Naive thymus-derived CD4-positive, alpha-beta T cell (primary cell): Measurements from ENCODE around the gene OR1M1. TPM values are rescaled to one million over a fixed set of nuclear protein-coding genes. Genes with fewer than 3 reads are reported as not detected.

Experiments
- ATAC-seq: fragments of 150-1000 bp; cut with Tn5 transposase; 2 replicates; pipeline ENCODE4 v1.10.0; 2021; ENCODE audit warnings: mild to moderate bottlenecking, moderate library complexity
- CTCF ChIA-PET: fragments of 350-600 bp; sonication (Branson Sonifier 250); formaldehyde crosslinking; loops from one replicate; lab custom pipeline; 2021; ENCODE audit warnings: antibody characterized with exemption; lab: Charles Lee
- POLR2A ChIA-PET: fragments of 350-600 bp; sonication (Branson Sonifier 250); formaldehyde crosslinking; loops from one replicate; lab custom pipeline; 2021; ENCODE audit warnings: antibody characterized with exemption, inconsistent platforms; lab: Charles Lee
- DNase-seq, 9 donors: peaks; one replicate each; pipeline versions ENCODE4 v3.0.0 to v3.0.0-alpha.2; 2020 to 2022; ENCODE audit warnings: mixed read lengths in 1 of 9
- H3K27ac ChIP-seq: one replicate; pipeline ENCODE4 v1.7.0; 2013; ENCODE audit warnings: mild to moderate bottlenecking, low read depth, low read length, moderate library complexity
- H3K27me3 ChIP-seq, 2 donors: one replicate each; pipeline ENCODE4 v1.7.0; 2013; ENCODE audit warnings: low read length in 2 of 2, mild to moderate bottlenecking in 2 of 2, moderate library complexity in 2 of 2; ENCODE audit not compliant: control insufficient read depth in 2 of 2, insufficient read depth in 2 of 2
- H3K36me3 ChIP-seq, 3 experiments: 1 replicate in 2 of 3; 2 replicates in 1 of 3; pipeline ENCODE4 v1.7.0; 2013; ENCODE audit warnings: low read length in 3 of 3, mild to moderate bottlenecking in 3 of 3, moderate library complexity in 1 of 3; ENCODE audit not compliant: insufficient read depth in 3 of 3, control insufficient read depth in 2 of 3
- H3K4me1 ChIP-seq, 2 donors: one replicate each; pipeline ENCODE4 v1.7.0; 2013; ENCODE audit warnings: low read length in 2 of 2, mild to moderate bottlenecking in 2 of 2, moderate library complexity in 1 of 2; ENCODE audit not compliant: control insufficient read depth in 2 of 2, insufficient read depth in 2 of 2
- H3K4me3 ChIP-seq: 2 replicates; pipeline ENCODE4 v1.7.0; 2013; ENCODE audit warnings: mild to moderate bottlenecking, low read length
- H3K9me3 ChIP-seq, 3 experiments: 1 replicate in 2 of 3; 2 replicates in 1 of 3; pipeline ENCODE4 v1.7.0; 2013; ENCODE audit warnings: low read length in 3 of 3; ENCODE audit not compliant: control insufficient read depth in 2 of 3
- H3K27ac Mint-ChIP-seq, 9 donors: one replicate each; pipeline ENCODE4 v1.8.0; 2020 to 2022; ENCODE audit warnings: mixed read lengths in 9 of 9, mild to moderate bottlenecking in 8 of 9, moderate library complexity in 5 of 9, inconsistent platforms in 2 of 9
- H3K27me3 Mint-ChIP-seq, 5 donors: one replicate each; pipeline ENCODE4 v1.8.0; 2021 to 2022; ENCODE audit warnings: mixed read lengths in 5 of 5, mild to moderate bottlenecking in 1 of 5
- H3K36me3 Mint-ChIP-seq, 5 donors: one replicate each; pipeline ENCODE4 v1.8.0; 2020 to 2022; ENCODE audit warnings: mixed read lengths in 5 of 5, mild to moderate bottlenecking in 3 of 5, inconsistent platforms in 1 of 5
- H3K4me1 Mint-ChIP-seq, 7 donors: one replicate each; pipeline ENCODE4 v1.8.0; 2020 to 2022; ENCODE audit warnings: mixed read lengths in 7 of 7, mild to moderate bottlenecking in 3 of 7, inconsistent platforms in 1 of 7
- H3K4me3 Mint-ChIP-seq, 10 donors: one replicate each; pipeline ENCODE4 v1.8.0; 2020 to 2022; ENCODE audit warnings: mild to moderate bottlenecking in 10 of 10, mixed read lengths in 10 of 10, moderate library complexity in 6 of 10, inconsistent platforms in 2 of 10
- H3K9me3 Mint-ChIP-seq, 11 donors: one replicate each; pipeline ENCODE4 v1.8.0; 2020 to 2022; ENCODE audit warnings: mixed read lengths in 11 of 11, mild to moderate bottlenecking in 4 of 11, inconsistent platforms in 1 of 11, moderate library complexity in 1 of 11
- intact Hi-C, 2 donors: fragments of 100-400 bp; cut with micrococcal nuclease; formaldehyde crosslinking; loops; one replicate each; pipeline ENCODE4 v1.15.1; 2023
- polyA plus RNA-seq, 2 donors: library from polyadenylated mRNA; unstranded; fragments of 300-500 nt; fragmentation: Illumina TruSeq; gene quantifications; one replicate each; pipeline ENCODE4 v1.2.3, GENCODE V29; 2021
- total RNA-seq, 6 experiments: library from RNA in 5 of 6; stranded (reverse) in 5 of 6; gene quantifications; 1 replicate in 5 of 6; 2 replicates in 1 of 6; pipeline ENCODE4 v1.2.3 and lab custom pipeline; 2021 to 2026

The OR1M1 gene
- total RNA-seq (not detected), polyA plus RNA-seq (not detected), total RNA-seq (lab: John Stamatoyannopoulos, UW) (not detected)

GRCh38 chr19:9086761-9087160 is at the start of gene OR1M1:
Gene OR1M1, plus strand, starts transcription at chr19:9087061. Its CDS starts 6,184 bp downstream, at chr19:9093245.
- DNase-seq (no peak), ATAC-seq (no peak)
- ChIA-PET POLR2A (no interaction called here), CTCF (no interaction called here)
- Histone ChIP-seq H3K4me3 (no peak within 1 kb of the TSS), H3K27ac (no peak within 1 kb of the TSS), H3K36me3 (no peaks in the 10 kb centered on the region), H3K27me3 (no peaks in the 10 kb centered on the region), H3K4me1 (no peaks in the 10 kb centered on the region), H3K9me3 (no peaks in the 10 kb centered on the region)
- intact Hi-C loops: no loop called here
- Mint-ChIP-seq H3K4me3 (no peak within 1 kb of the TSS), H3K9me3 (peaks cover 0 to 3% (median 0%) of the 10 kb centered on the region in 11 donors), H3K27ac (no peak within 1 kb of the TSS), H3K27me3 (peaks cover 0 to 30% (median 17%) of the 10 kb centered on the region in 5 donors), H3K36me3 (no peaks in the 10 kb centered on the region), H3K4me1 (peaks cover 0 to 4% (median 0%) of the 10 kb centered on the region in 7 donors)

- Mint-ChIP-seq H3K4me3 (no peak overlapping the region), H3K27ac (no peak overlapping the region), H3K4me1 (no peaks in the 10 kb centered on the region), H3K36me3 (no peaks in the 10 kb centered on the region), H3K9me3 (peaks cover 0 to 4% (median 0%) of the 10 kb centered on the region in 11 donors), H3K27me3 (peaks cover 0 to 25% (median 21%) of the 10 kb centered on the region in 5 donors)
- DNase-seq (no peak), ATAC-seq (no peak)
- intact Hi-C loops: no loop called here
- Histone ChIP-seq H3K36me3 (no peaks in the 10 kb centered on the region), H3K4me1 (no peaks in the 10 kb centered on the region), H3K9me3 (no peaks in the 10 kb centered on the region), H3K27me3 (no peaks in the 10 kb centered on the region), H3K27ac (no peak overlapping the region), H3K4me3 (no peak overlapping the region)
- CTCF ChIA-PET: no interaction called here
- POLR2A ChIA-PET: no interaction called here
Measured at GRCh38 chr19:9037400-9038062, 49.3 kb upstream of the OR1M1 start.

- no peak overlapping the region for H3K4me3 ChIP-seq
- ChIA-PET POLR2A (no interaction called here), CTCF (no interaction called here)
- no peaks in the 10 kb centered on the region for H3K36me3 ChIP-seq
- H3K4me1 ChIP-seq: no peaks in the 10 kb centered on the region
- Mint-ChIP-seq H3K9me3 (peaks cover 0 to 4% (median 0%) of the 10 kb centered on the region in 11 donors), H3K27ac (no peak overlapping the region), H3K4me1 (no peaks in the 10 kb centered on the region), H3K4me3 (no peak overlapping the region), H3K27me3 (peaks cover 0 to 30% (median 15%) of the 10 kb centered on the region in 5 donors), H3K36me3 (no peaks in the 10 kb centered on the region)
- intact Hi-C loops: no loop called here
- DNase-seq: no peak
- no peak overlapping the region for H3K27ac ChIP-seq
- no peaks in the 10 kb centered on the region for H3K9me3 ChIP-seq
- H3K27me3 ChIP-seq: no peaks in the 10 kb centered on the region
- no peak for ATAC-seq
Measured at GRCh38 chr19:9039728-9040127, 47.1 kb upstream of the OR1M1 start.

GRCh38 chr19:9040131-9040530 is 46.7 kb upstream of the OR1M1 start:
- ChIA-PET CTCF (no interaction called here), POLR2A (no interaction called here)
- Histone ChIP-seq H3K9me3 (no peaks in the 10 kb centered on the region), H3K4me1 (no peaks in the 10 kb centered on the region), H3K27me3 (no peaks in the 10 kb centered on the region), H3K27ac (no peak overlapping the region), H3K36me3 (no peaks in the 10 kb centered on the region), H3K4me3 (no peak overlapping the region)
- no peaks in the 10 kb centered on the region for H3K4me1 Mint-ChIP-seq
- peaks cover 0 to 33% (median 17%) of the 10 kb centered on the region in 5 donors for H3K27me3 Mint-ChIP-seq
- no peak overlapping the region for H3K4me3 Mint-ChIP-seq
- intact Hi-C loops: no loop called here
- ATAC-seq (no peak), DNase-seq (no peak)
- no peaks in the 10 kb centered on the region for H3K36me3 Mint-ChIP-seq
- H3K9me3 Mint-ChIP-seq: peaks cover 0 to 4% (median 0%) of the 10 kb centered on the region in 11 donors
- peak overlapping the region in 1 of 9 donors; percentile 39 for H3K27ac Mint-ChIP-seq

- CTCF ChIA-PET: no interaction called here
- DNase-seq: no peak
Measured at GRCh38 chr19:9041023-9041422, 45.8 kb upstream of the OR1M1 start.

GRCh38 chr19:9043524-9043923 is 43.3 kb upstream of the OR1M1 start:
- no peaks in the 10 kb centered on the region for H3K36me3 ChIP-seq
- Mint-ChIP-seq H3K27ac (no peak overlapping the region), H3K4me3 (no peak overlapping the region), H3K36me3 (no peaks in the 10 kb centered on the region), H3K9me3 (peaks cover 0 to 4% (median 0%) of the 10 kb centered on the region in 11 donors), H3K27me3 (peaks cover 0 to 41% (median 10%) of the 10 kb centered on the region in 5 donors), H3K4me1 (peaks cover 0 to 5% (median 0%) of the 10 kb centered on the region in 7 donors)
- no peaks in the 10 kb centered on the region for H3K9me3 ChIP-seq
- no peaks in the 10 kb centered on the region for H3K4me1 ChIP-seq
- intact Hi-C loops: no loop called here
- CTCF ChIA-PET: no interaction called here
- H3K4me3 ChIP-seq: no peak overlapping the region
- POLR2A ChIA-PET: no interaction called here
- ATAC-seq: no peak
- no peak overlapping the region for H3K27ac ChIP-seq
- DNase-seq: no peak
- no peaks in the 10 kb centered on the region for H3K27me3 ChIP-seq

More at GRCh38 chr19:9041023-9041422, 45.8 kb upstream of the OR1M1 start:
- no peak for ATAC-seq
- H3K4me1 Mint-ChIP-seq: no peaks in the 10 kb centered on the region
- H3K36me3 Mint-ChIP-seq: no peaks in the 10 kb centered on the region
- Histone ChIP-seq H3K4me3 (no peak overlapping the region), H3K9me3 (no peaks in the 10 kb centered on the region), H3K27me3 (no peaks in the 10 kb centered on the region), H3K27ac (no peak overlapping the region), H3K4me1 (no peaks in the 10 kb centered on the region), H3K36me3 (no peaks in the 10 kb centered on the region)
- POLR2A ChIA-PET: no interaction called here
- H3K4me3 Mint-ChIP-seq: no peak overlapping the region
- H3K27me3 Mint-ChIP-seq: peaks cover 0 to 37% (median 15%) of the 10 kb centered on the region in 5 donors
- H3K9me3 Mint-ChIP-seq: peaks cover 0 to 4% (median 0%) of the 10 kb centered on the region in 11 donors
- intact Hi-C loops: no loop called here
- H3K27ac Mint-ChIP-seq: no peak overlapping the region

- no peaks in the 10 kb centered on the region for H3K36me3 ChIP-seq
- H3K36me3 Mint-ChIP-seq: no peaks in the 10 kb centered on the region
- H3K4me3 ChIP-seq: no peak overlapping the region
- H3K4me3 Mint-ChIP-seq: no peak overlapping the region
- H3K4me1 Mint-ChIP-seq: peaks cover 0 to 5% (median 0%) of the 10 kb centered on the region in 7 donors
- H3K9me3 ChIP-seq: no peaks in the 10 kb centered on the region
- H3K27me3 ChIP-seq: no peaks in the 10 kb centered on the region
- no peak overlapping the region for H3K27ac ChIP-seq
- ATAC-seq: no peak
- H3K27ac Mint-ChIP-seq: no peak overlapping the region
- intact Hi-C loops: no loop called here
- ChIA-PET POLR2A (no interaction called here), CTCF (interaction anchor here (0.5 kb wide), 1 partner anchor 28 kb away, joined by 3 read pairs; no protein-coding TSS in a partner anchor)
- peaks cover 0 to 4% (median 0%) of the 10 kb centered on the region in 11 donors for H3K9me3 Mint-ChIP-seq
- peaks cover 0 to 37% (median 10%) of the 10 kb centered on the region in 5 donors for H3K27me3 Mint-ChIP-seq
- no peaks in the 10 kb centered on the region for H3K4me1 ChIP-seq
- DNase-seq: no peak
Measured at GRCh38 chr19:9044449-9044848, 42.4 kb upstream of the OR1M1 start.
